Spleen (tissue), 11 donors: ENCODE results near the gene GSK3B. TPM values are rescaled to one million over a fixed set of nuclear protein-coding genes. Genes with fewer than 3 reads are reported as not detected.

Source experiments
- DNase-seq: peaks from one replicate; pipeline ENCODE4 v3.0.0-alpha.2; 2020
- H3K27ac ChIP-seq, 8 donors: fragments of 200-600 bp; sonication (generic) in 7 of 8; 1 replicate in 4 of 8; 2 replicates in 4 of 8; pipeline versions ENCODE4 v1.5.0 to v1.8.0; 2016 to 2021; ENCODE audit warnings: inconsistent platforms in 4 of 8, mild to moderate bottlenecking in 4 of 8, moderate library complexity in 1 of 8
- H3K27me3 ChIP-seq, 7 donors: fragments of 200-600 bp; sonication (generic) in 6 of 7; replicated peaks in 1 of 7; 1 replicate in 4 of 7; 2 replicates in 3 of 7; pipeline versions ENCODE4 v1.5.0 to v1.8.0; 2016 to 2021; ENCODE audit warnings: inconsistent platforms in 3 of 7, mild to moderate bottlenecking in 1 of 7
- H3K36me3 ChIP-seq, 6 donors: fragments of 200-600 bp; sonication (generic) in 5 of 6; 1 replicate in 4 of 6; 2 replicates in 2 of 6; pipeline versions ENCODE4 v1.5.0 to v1.8.0; 2016 to 2021; ENCODE audit warnings: inconsistent platforms in 2 of 6
- H3K4me1 ChIP-seq, 6 donors: fragments of 200-600 bp; sonication (generic) in 5 of 6; 1 replicate in 3 of 6; 2 replicates in 3 of 6; pipeline versions ENCODE4 v1.5.0 to v1.8.0; 2016 to 2021; ENCODE audit warnings: inconsistent platforms in 3 of 6
- H3K4me3 ChIP-seq, 8 donors: fragments of 200-600 bp; sonication (generic) in 7 of 8; 1 replicate in 4 of 8; 2 replicates in 4 of 8; pipeline versions ENCODE4 v1.5.0 to v1.8.0; 2016 to 2021; ENCODE audit warnings: inconsistent platforms in 4 of 8, mild to moderate bottlenecking in 4 of 8, moderate library complexity in 2 of 8
- H3K9me3 ChIP-seq, 8 donors: fragments of 200-600 bp; sonication (generic) in 7 of 8; 1 replicate in 4 of 8; 2 replicates in 4 of 8; pipeline versions ENCODE4 v1.5.0 to v1.8.0; 2016 to 2021; ENCODE audit warnings: inconsistent platforms in 4 of 8
- POLR2A ChIP-seq, 3 donors: fragments of 450-650 bp; IDR thresholded peaks; one replicate each; pipeline ENCODE4 v1.5.1; 2017; ENCODE audit warnings: antibody characterized with exemption in 3 of 3, mild to moderate bottlenecking in 1 of 3
- POLR2AphosphoS5 ChIP-seq, 3 donors: sonication (generic); formaldehyde crosslinking; IDR thresholded peaks; one replicate each; pipeline ENCODE4 v1.5.1; 2017; ENCODE audit warnings: antibody characterized with exemption in 3 of 3
- WGBS, 5 donors: extraction: QIAGEN DNeasy Blood & Tissue Kit in 3 of 5; methylation state at CpG; one replicate each; pipeline versions ENCODE4 v1.1.5 to v1.1.7; 2013 to 2018; 5-methylcytosine and 5-hydroxymethylcytosine counted together
- intact Hi-C: fragments of 100-400 bp; cut with DNase I; formaldehyde crosslinking; loops from one replicate; pipeline ENCODE4 v1.15.0; 2023; ENCODE audit warnings: low total_unique reads
- polyA plus RNA-seq, 3 donors: library from polyadenylated mRNA; stranded (reverse); fragments of 200-250 nt; gene quantifications; one replicate each; pipeline ENCODE4 v1.2.1, GENCODE V29; 2013
- total RNA-seq, 7 donors: library from RNA; depleted of rRNA in 3 of 7; stranded (reverse); fragments of >200 nt in 3 of 7; fragmentation: NEBNext Ultra II Directional in 4 of 7; extraction: Animal tissue kit (Norgen Biotek cat#: 25700) in 4 of 7; gene quantifications; one replicate each; pipeline versions ENCODE4 v1.1.0 to v1.2.1, GENCODE V29; 2016 to 2021
- TF ChIP-seq, protein P1 (sequence below), 11 experiments: fragments of 200-600 bp in 7 of 11; fragments of 450-650 bp in 4 of 11; sonication (generic) in 4 of 11; IDR thresholded peaks in 8 of 11; conservative IDR thresholded peaks in 3 of 11; 1 replicate in 7 of 11; 2 replicates in 4 of 11; pipeline versions ENCODE4 v1.4.0 to v1.8.0; 2016 to 2021; ENCODE audit warnings: antibody characterized with exemption in 11 of 11, inconsistent platforms in 4 of 11, mild to moderate bottlenecking in 1 of 11
- donor health status: healthy with polysubstance abuse.
- donor health status: DM: no; HTN: no; CAD: no; lungs with moderate emphysema.
- donor health status: DM: no; HTN: no; CAD: no.
- donor health status: Bipolar disorder and iron deficiency.
- donor health status: healthy.
- donor health status: DM: no; HTN: no; CAD: no.
- donor health status: DM: yes; HTN: yes; CAD: no.

The GSK3B gene
- total and polyA plus RNA-seq, 10 donors = 4.7 to 62.2 (median 53.1) TPM

DNA sequence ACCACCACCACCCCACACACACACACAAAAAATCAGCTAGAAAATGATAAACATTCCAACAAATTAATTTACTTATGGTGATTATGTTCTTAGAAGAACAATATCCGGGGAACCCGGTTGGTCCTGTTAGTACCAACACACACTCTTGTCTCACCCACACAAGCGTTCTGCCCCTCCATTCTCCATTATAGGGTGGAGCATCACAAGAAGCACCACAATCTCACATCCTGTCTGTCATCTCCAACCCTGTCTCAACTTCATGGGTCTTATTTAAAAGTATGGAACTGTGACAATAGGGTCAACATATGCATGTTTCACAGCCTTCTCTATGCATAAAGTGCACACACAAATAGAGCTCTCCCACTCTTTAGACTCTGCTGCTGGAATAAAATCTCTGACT lies 5.6 kb downstream of the GSK3B start:
- H3K4me3 ChIP-seq = no peak overlapping the region
- no peaks in the 10 kb centered on the region for H3K27me3 ChIP-seq
- 91 to 98% (median 91%) methylated on average over 3 of the region's 3 CpGs for WGBS, 5 donors
- no peaks in the 10 kb centered on the region for H3K9me3 ChIP-seq
- intact Hi-C loops = no loop called here
- no peaks in the 10 kb centered on the region for H3K36me3 ChIP-seq
- no peak for TF ChIP-seq POLR2A (IDR thresholded peaks at IDR 0.05)
- no peak for TF ChIP-seq POLR2AphosphoS5 (IDR thresholded peaks at IDR 0.05)
- TF ChIP-seq, protein P1, sequence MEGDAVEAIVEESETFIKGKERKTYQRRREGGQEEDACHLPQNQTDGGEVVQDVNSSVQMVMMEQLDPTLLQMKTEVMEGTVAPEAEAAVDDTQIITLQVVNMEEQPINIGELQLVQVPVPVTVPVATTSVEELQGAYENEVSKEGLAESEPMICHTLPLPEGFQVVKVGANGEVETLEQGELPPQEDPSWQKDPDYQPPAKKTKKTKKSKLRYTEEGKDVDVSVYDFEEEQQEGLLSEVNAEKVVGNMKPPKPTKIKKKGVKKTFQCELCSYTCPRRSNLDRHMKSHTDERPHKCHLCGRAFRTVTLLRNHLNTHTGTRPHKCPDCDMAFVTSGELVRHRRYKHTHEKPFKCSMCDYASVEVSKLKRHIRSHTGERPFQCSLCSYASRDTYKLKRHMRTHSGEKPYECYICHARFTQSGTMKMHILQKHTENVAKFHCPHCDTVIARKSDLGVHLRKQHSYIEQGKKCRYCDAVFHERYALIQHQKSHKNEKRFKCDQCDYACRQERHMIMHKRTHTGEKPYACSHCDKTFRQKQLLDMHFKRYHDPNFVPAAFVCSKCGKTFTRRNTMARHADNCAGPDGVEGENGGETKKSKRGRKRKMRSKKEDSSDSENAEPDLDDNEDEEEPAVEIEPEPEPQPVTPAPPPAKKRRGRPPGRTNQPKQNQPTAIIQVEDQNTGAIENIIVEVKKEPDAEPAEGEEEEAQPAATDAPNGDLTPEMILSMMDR (IDR thresholded peaks at IDR 0.05 in 8 of 11, conservative IDR thresholded peaks at IDR 0.05 in 3 of 11) = no peak
- DNase-seq = no peak
- no peak overlapping the region for H3K27ac ChIP-seq
- peaks cover 37 to 96% (median 69%) of the 10 kb centered on the region in 6 donors for H3K4me1 ChIP-seq

DNA sequence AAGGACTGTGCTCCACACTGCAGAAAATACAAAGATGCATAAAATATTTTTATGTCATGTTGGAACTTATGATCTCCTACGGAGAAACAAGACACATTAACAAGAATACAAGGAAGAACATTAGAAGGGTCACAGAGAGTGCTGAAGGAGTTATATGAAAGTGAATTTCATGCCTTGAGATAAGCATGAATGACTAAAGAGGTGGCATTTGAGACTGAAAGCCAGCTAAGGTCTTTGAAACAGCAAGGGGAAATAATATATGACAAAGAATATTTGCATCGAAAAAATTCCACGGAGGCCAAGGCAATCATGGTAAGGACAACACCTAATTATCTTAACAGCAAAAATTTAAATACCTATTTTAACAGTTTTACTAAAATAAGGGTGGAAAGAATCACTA lies 12.5 kb downstream of the GSK3B start:
- intact Hi-C loops = no loop called here
- TF ChIP-seq POLR2AphosphoS5 (IDR thresholded peaks at IDR 0.05) (no peak), POLR2A (IDR thresholded peaks at IDR 0.05) (no peak)
- TF ChIP-seq, protein P1 (IDR thresholded peaks at IDR 0.05 in 8 of 11, conservative IDR thresholded peaks at IDR 0.05 in 3 of 11) = no peak
- Histone ChIP-seq H3K36me3 (no peaks in the 10 kb centered on the region), H3K9me3 (no peaks in the 10 kb centered on the region), H3K4me1 (peaks cover 19 to 97% (median 64%) of the 10 kb centered on the region in 6 donors), H3K4me3 (no peak overlapping the region), H3K27ac (no peak overlapping the region), H3K27me3 (no peaks in the 10 kb centered on the region)
- WGBS, 5 donors = 74 to 85% (median 78%) methylated on average over 3 of the region's 3 CpGs
- no peak for DNase-seq

DNA sequence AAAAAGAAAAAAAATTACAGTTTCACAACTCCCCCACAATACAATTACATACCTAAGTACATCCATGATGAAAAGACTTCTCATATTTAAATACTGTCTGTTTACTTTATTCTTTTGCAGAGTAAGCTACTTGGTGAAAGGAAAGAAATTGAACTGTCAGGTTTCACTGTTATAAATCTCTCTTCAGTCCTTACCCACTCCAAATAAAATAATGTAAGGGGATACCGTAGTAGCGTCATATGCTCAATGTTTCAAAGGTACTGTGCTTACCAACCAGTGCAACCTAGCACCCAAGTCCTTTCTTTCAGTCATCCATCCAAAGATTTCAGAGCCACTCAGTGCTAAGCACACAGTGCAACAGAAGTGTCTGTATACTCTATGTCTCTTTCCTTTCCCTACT lies 13.4 kb downstream of the GSK3B start:
- Histone ChIP-seq H3K4me1 (peaks cover 18 to 91% (median 56%) of the 10 kb centered on the region in 6 donors), H3K9me3 (no peaks in the 10 kb centered on the region), H3K27me3 (no peaks in the 10 kb centered on the region), H3K36me3 (no peaks in the 10 kb centered on the region), H3K4me3 (no peak overlapping the region), H3K27ac (no peak overlapping the region)
- intact Hi-C loops = no loop called here
- no peak for DNase-seq
- TF ChIP-seq, protein P1 (IDR thresholded peaks at IDR 0.05 in 8 of 11, conservative IDR thresholded peaks at IDR 0.05 in 3 of 11) = no peak
- TF ChIP-seq POLR2A (IDR thresholded peaks at IDR 0.05) (no peak), POLR2AphosphoS5 (IDR thresholded peaks at IDR 0.05) (no peak)
- 89 to 99% (median 94%) methylated on average over 2 of the region's 2 CpGs for WGBS, 5 donors

DNA sequence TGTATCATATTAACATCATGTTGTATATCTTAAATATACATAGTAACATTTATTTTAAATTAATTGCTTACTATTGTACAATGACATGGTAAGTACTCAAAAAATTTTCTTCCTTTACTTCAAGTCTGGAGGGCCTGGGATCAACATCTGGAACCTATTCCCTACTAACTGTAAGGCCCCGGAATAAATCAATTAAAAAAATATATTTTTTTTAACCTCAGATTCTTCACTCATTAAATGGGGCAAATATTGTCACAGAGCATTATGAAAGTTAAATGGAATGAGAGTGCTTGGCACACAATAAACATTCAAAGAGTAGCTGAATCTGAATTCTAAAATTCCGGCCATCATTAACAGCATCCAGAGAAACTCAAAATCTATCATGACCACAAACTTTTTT lies 16.5 kb downstream of the GSK3B start:
- 78 to 90% (median 88%) methylated on average over 2 of the region's 2 CpGs for WGBS, 5 donors
- no peaks in the 10 kb centered on the region for H3K9me3 ChIP-seq
- intact Hi-C loops = no loop called here
- no peak overlapping the region for H3K27ac ChIP-seq
- H3K27me3 ChIP-seq = no peaks in the 10 kb centered on the region
- TF ChIP-seq, protein P1 (IDR thresholded peaks at IDR 0.05 in 8 of 11, conservative IDR thresholded peaks at IDR 0.05 in 3 of 11) = no peak
- no peak for TF ChIP-seq POLR2AphosphoS5 (IDR thresholded peaks at IDR 0.05)
- H3K36me3 ChIP-seq = no peaks in the 10 kb centered on the region
- DNase-seq = no peak
- no peak overlapping the region for H3K4me3 ChIP-seq
- H3K4me1 ChIP-seq = peaks cover 12 to 92% (median 39%) of the 10 kb centered on the region in 6 donors
